Chondrocyte (in vitro differentiated cells): ENCODE measurements around the gene MOBP. TPM values are rescaled to one million over a fixed set of nuclear protein-coding genes. Genes with fewer than 3 reads are reported as not detected.
"Not testable (repeated sequence)": the region's sequence is repeated elsewhere in the genome, so short reads cannot be mapped to it uniquely, and the experiment has no call there.

ENCODE experiments used
- DNase-seq: peaks from one replicate; pipeline ENCODE4 v3.0.0; 2021; ENCODE audit warnings: mixed read lengths, low spot score
- H3K27ac Mint-ChIP-seq: one replicate; pipeline ENCODE4 v1.8.0; 2021; ENCODE audit warnings: mild to moderate bottlenecking, moderate library complexity, mixed read lengths; ENCODE audit not compliant: unreplicated experiment
- H3K27me3 Mint-ChIP-seq: 2 replicates; pipeline ENCODE4 v1.8.0; 2021; ENCODE audit warnings: low read depth, mixed read lengths
- H3K36me3 Mint-ChIP-seq: 2 replicates; pipeline ENCODE4 v1.8.0; 2021; ENCODE audit warnings: low read depth, mixed read lengths
- H3K4me1 Mint-ChIP-seq: 2 replicates; pipeline ENCODE4 v1.8.0; 2021; ENCODE audit warnings: low read depth, mild to moderate bottlenecking, mixed read lengths
- H3K4me3 Mint-ChIP-seq: one replicate; pipeline ENCODE4 v1.8.0; 2021; ENCODE audit warnings: mild to moderate bottlenecking, moderate library complexity, mixed read lengths; ENCODE audit not compliant: unreplicated experiment
- H3K9me3 Mint-ChIP-seq: 2 replicates; pipeline ENCODE4 v1.8.0; 2021; ENCODE audit warnings: low read depth, mixed read lengths
- CTCF ChIP-seq: fragments of 200-600 bp; sonication (generic); IDR thresholded peaks from 2 replicates; pipeline ENCODE4 v1.5.0; 2021; ENCODE audit warnings: antibody characterized with exemption, mild to moderate bottlenecking, moderate library complexity
- total RNA-seq: library from RNA; stranded (reverse); gene quantifications from 3 replicates; pipeline ENCODE4 v1.2.1, GENCODE V29; 2021

Gene MOBP
- total RNA-seq, 1 donor from 2014 or later, result not detected

DNA sequence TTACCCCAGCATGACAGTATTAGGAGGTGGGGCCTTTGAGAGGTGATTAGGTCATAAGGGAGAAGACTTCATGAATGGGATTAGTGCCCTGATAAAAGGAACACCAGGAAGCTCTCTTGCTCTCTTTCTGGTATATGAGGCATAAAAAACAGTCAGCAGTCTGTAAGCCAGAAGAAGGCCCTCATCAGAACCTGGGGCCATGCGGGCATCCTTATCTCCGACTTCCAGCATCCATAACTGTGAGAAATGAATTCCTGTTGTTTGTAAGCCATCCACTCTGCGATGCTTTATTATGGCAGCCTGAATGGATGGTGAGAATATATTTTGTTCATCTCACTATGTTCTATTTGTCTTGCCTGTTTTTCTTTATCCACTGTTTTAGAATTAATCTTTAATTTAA lies 17.7 kb upstream of the MOBP start:
- peaks cover 33% of the 10 kb centered on the region for H3K27me3 Mint-ChIP-seq
- no peak overlapping the region for H3K4me3 Mint-ChIP-seq
- peaks cover 4% of the 10 kb centered on the region for H3K4me1 Mint-ChIP-seq
- no peak for TF ChIP-seq CTCF
- no peaks in the 10 kb centered on the region for H3K36me3 Mint-ChIP-seq
- no peak for DNase-seq
- H3K9me3 Mint-ChIP-seq, result no peaks in the 10 kb centered on the region
- H3K27ac Mint-ChIP-seq, result no peak overlapping the region

DNA sequence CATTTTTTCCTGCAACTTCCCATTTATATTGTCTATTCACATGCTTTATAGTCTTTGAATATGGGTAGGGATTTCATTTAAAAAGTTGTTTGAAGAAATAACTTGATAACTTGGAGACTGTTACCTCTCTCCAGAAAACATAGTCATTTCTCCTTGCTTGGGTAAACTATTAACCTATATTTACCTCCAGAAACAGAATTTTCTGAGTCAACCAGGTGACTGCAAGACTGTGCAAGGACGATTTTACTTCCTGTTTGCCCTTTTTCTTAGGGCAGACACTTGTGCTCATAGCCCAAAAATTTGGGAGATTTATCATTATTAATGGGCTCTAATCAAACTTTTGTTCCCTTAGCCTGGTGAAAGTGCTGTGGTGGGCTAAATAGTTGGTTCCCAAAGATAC lies 14.3 kb upstream of the MOBP start:
- H3K36me3 Mint-ChIP-seq, result no peaks in the 10 kb centered on the region
- no peak for DNase-seq
- no peak for TF ChIP-seq CTCF
- H3K9me3 Mint-ChIP-seq, result no peaks in the 10 kb centered on the region
- H3K4me1 Mint-ChIP-seq, result no peaks in the 10 kb centered on the region
- no peak overlapping the region for H3K4me3 Mint-ChIP-seq
- H3K27me3 Mint-ChIP-seq, result peaks cover 29% of the 10 kb centered on the region
- no peak overlapping the region for H3K27ac Mint-ChIP-seq

- H3K4me3 Mint-ChIP-seq, H3K36me3 Mint-ChIP-seq, H3K9me3 Mint-ChIP-seq, H3K4me1 Mint-ChIP-seq, H3K27ac Mint-ChIP-seq, DNase-seq: not testable (repeated sequence)
- H3K27me3 Mint-ChIP-seq, result peaks cover 27% of the 10 kb centered on the region
These were observed 13.6 kb upstream of the MOBP start for GRCh38 chr3:39453872-39454271.

GRCh38 chr3:39454591-39455217 lies 12.8 kb upstream of the MOBP start:
- DNase-seq, result no peak
- no peak overlapping the region for H3K4me3 Mint-ChIP-seq
- H3K27ac Mint-ChIP-seq, result no peak overlapping the region
- H3K4me1 Mint-ChIP-seq, result no peaks in the 10 kb centered on the region
- TF ChIP-seq CTCF, result no peak
- no peaks in the 10 kb centered on the region for H3K9me3 Mint-ChIP-seq
- H3K27me3 Mint-ChIP-seq, result peaks cover 27% of the 10 kb centered on the region
- no peaks in the 10 kb centered on the region for H3K36me3 Mint-ChIP-seq

GRCh38 chr3:39456159-39456558 lies 11.3 kb upstream of the MOBP start:
- TF ChIP-seq CTCF, result no peak
- DNase-seq, result no peak
- peaks cover 26% of the 10 kb centered on the region for H3K27me3 Mint-ChIP-seq
- no peaks in the 10 kb centered on the region for H3K36me3 Mint-ChIP-seq
- no peak overlapping the region for H3K27ac Mint-ChIP-seq
- H3K4me1 Mint-ChIP-seq, result no peaks in the 10 kb centered on the region
- no peaks in the 10 kb centered on the region for H3K9me3 Mint-ChIP-seq
- H3K4me3 Mint-ChIP-seq, result no peak overlapping the region

GRCh38 chr3:39457361-39457760 lies 10.1 kb upstream of the MOBP start:
- peaks cover 21% of the 10 kb centered on the region for H3K27me3 Mint-ChIP-seq
- H3K4me3 Mint-ChIP-seq, result no peak overlapping the region
- H3K27ac Mint-ChIP-seq, result no peak overlapping the region
- no peak for DNase-seq
- no peaks in the 10 kb centered on the region for H3K4me1 Mint-ChIP-seq
- no peaks in the 10 kb centered on the region for H3K9me3 Mint-ChIP-seq
- H3K36me3 Mint-ChIP-seq, result no peaks in the 10 kb centered on the region
- TF ChIP-seq CTCF, result no peak

DNA sequence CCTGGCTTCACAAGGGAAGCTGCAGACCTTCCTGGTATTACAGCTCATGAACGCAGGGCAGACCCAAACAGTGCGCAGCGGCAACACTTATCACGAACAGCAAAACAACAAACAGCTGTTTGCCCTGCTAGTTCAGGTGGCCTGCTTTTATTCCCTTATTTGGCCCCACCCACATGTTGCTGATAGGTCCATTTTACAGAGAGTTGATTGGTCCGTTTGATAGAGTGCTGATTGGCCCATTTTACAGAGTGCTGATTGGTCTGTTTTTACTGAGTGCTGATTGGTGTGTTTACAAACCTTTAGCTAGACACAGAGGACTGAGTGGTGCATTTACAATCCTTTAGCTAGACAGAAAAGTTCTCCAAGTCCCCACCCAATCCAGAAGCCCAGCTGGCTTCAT lies 8.9 kb upstream of the MOBP start:
- H3K27ac Mint-ChIP-seq, DNase-seq, H3K36me3 Mint-ChIP-seq, H3K4me1 Mint-ChIP-seq, H3K9me3 Mint-ChIP-seq, H3K4me3 Mint-ChIP-seq: not testable (repeated sequence)
- peaks cover 21% of the 10 kb centered on the region for H3K27me3 Mint-ChIP-seq
